ENCODE data around the gene PPARD.
A peak's percentile ranks its signal among the peaks of the same experiment; 100 is the strongest.

PPARD gene

GRCh38 chr6:35342258-35343091 is at the start of gene PPARD:
Gene PPARD (plus strand): TSS chr6:35342558. CDS start chr6:35411088, 68,530 bp downstream.
- peaks cover 4% of the 10 kb centered on the region for H3K36me3 ChIP-seq (replicated peaks; ENCODE audit: low read depth, low read length)
- H3K9ac ChIP-seq (ENCODE audit: low read length) = peak within 1 kb of the TSS; percentile 56
- no peaks in the 10 kb centered on the region for H3K27me3 ChIP-seq (ENCODE audit: low read depth, low read length)
- no peak within 1 kb of the TSS for H3K27ac ChIP-seq (ENCODE audit: low read length)
- TF ChIP-seq CTCF (IDR thresholded peaks at IDR 0.05; ENCODE audit: low read depth, low read length) (peak; percentile 76), EZH2phosphoT487 (IDR thresholded peaks at IDR 0.05; ENCODE audit: low read depth) (no peak)
- H3K4me1 ChIP-seq (ENCODE audit: low read length) = peaks cover 12% of the 10 kb centered on the region
- H4K20me1 ChIP-seq (ENCODE audit: insufficient read depth, low read length) = peaks cover 3% of the 10 kb centered on the region; the same call in 1 of the 2 replicates
- no peak within 1 kb of the TSS; the same call in 1 of the 2 replicates for H2AFZ ChIP-seq (ENCODE audit: low read depth, low read length)
- H3K4me2 ChIP-seq (ENCODE audit: low read length) = peak within 1 kb of the TSS; percentile 88
- H3K79me2 ChIP-seq (ENCODE audit: low read length) = 0 out of 2 replicates have a peak, but pooled peaks cover 3% of the 10 kb centered on the region
- peak within 1 kb of the TSS; percentile 88 for H3K4me3 ChIP-seq (ENCODE audit: low read length)
- H3K9me3 ChIP-seq (ENCODE audit: insufficient read depth, low read length) = no peaks in the 10 kb centered on the region

GRCh38 chr6:35293681-35294080 is 48.7 kb upstream of the PPARD start:
- no peak overlapping the region for H3K27ac ChIP-seq (ENCODE audit: low read length)
- H3K27me3 ChIP-seq (ENCODE audit: low read depth, low read length) = no peaks in the 10 kb centered on the region
- H3K9me3 ChIP-seq (ENCODE audit: insufficient read depth, low read length) = no peaks in the 10 kb centered on the region
- no peak overlapping the region for H3K4me2 ChIP-seq (ENCODE audit: low read length)
- H3K4me3 ChIP-seq (ENCODE audit: low read length) = no peak overlapping the region
- H4K20me1 ChIP-seq (ENCODE audit: insufficient read depth, low read length) = no peaks in the 10 kb centered on the region
- H2AFZ ChIP-seq (ENCODE audit: low read depth, low read length) = no peak overlapping the region
- no peak overlapping the region for H3K9ac ChIP-seq (ENCODE audit: low read length)
- TF ChIP-seq EZH2phosphoT487 (IDR thresholded peaks at IDR 0.05; ENCODE audit: low read depth) = no peak
- no peak for TF ChIP-seq CTCF (IDR thresholded peaks at IDR 0.05; ENCODE audit: low read depth, low read length)
- H3K36me3 ChIP-seq (replicated peaks; ENCODE audit: low read depth, low read length) = peaks cover 2% of the 10 kb centered on the region
- H3K79me2 ChIP-seq (ENCODE audit: low read length) = peaks cover 9% of the 10 kb centered on the region; the same call in 1 of the 2 replicates
- peaks cover 9% of the 10 kb centered on the region for H3K4me1 ChIP-seq (ENCODE audit: low read length)

GRCh38 chr6:35294308-35294945 is 47.9 kb upstream of the PPARD start:
- peaks cover 10% of the 10 kb centered on the region for H3K79me2 ChIP-seq (ENCODE audit: low read length)
- H3K27ac ChIP-seq (ENCODE audit: low read length) = no peak overlapping the region
- H3K9ac ChIP-seq (ENCODE audit: low read length) = no peak overlapping the region
- no peaks in the 10 kb centered on the region for H4K20me1 ChIP-seq (ENCODE audit: insufficient read depth, low read length)
- no peak overlapping the region for H3K4me3 ChIP-seq (ENCODE audit: low read length)
- H3K36me3 ChIP-seq (replicated peaks; ENCODE audit: low read depth, low read length) = peaks cover 2% of the 10 kb centered on the region
- H3K4me1 ChIP-seq (ENCODE audit: low read length) = peaks cover 16% of the 10 kb centered on the region
- no peak overlapping the region for H3K4me2 ChIP-seq (ENCODE audit: low read length)
- TF ChIP-seq CTCF (IDR thresholded peaks at IDR 0.05; ENCODE audit: low read depth, low read length) = peak; percentile 73
- no peak for TF ChIP-seq EZH2phosphoT487 (IDR thresholded peaks at IDR 0.05; ENCODE audit: low read depth)
- no peak overlapping the region for H2AFZ ChIP-seq (ENCODE audit: low read depth, low read length)
- H3K27me3 ChIP-seq (ENCODE audit: low read depth, low read length) = no peaks in the 10 kb centered on the region
- no peaks in the 10 kb centered on the region for H3K9me3 ChIP-seq (ENCODE audit: insufficient read depth, low read length)

GRCh38 chr6:35295036-35295435 is 47.3 kb upstream of the PPARD start:
- no peaks in the 10 kb centered on the region for H3K27me3 ChIP-seq (ENCODE audit: low read depth, low read length)
- H4K20me1 ChIP-seq (ENCODE audit: insufficient read depth, low read length) = no peaks in the 10 kb centered on the region
- TF ChIP-seq CTCF (IDR thresholded peaks at IDR 0.05; ENCODE audit: low read depth, low read length) = no peak
- no peak for TF ChIP-seq EZH2phosphoT487 (IDR thresholded peaks at IDR 0.05; ENCODE audit: low read depth)
- H3K4me3 ChIP-seq (ENCODE audit: low read length) = no peak overlapping the region
- H3K4me2 ChIP-seq (ENCODE audit: low read length) = no peak overlapping the region
- H2AFZ ChIP-seq (ENCODE audit: low read depth, low read length) = no peak overlapping the region
- no peak overlapping the region for H3K9ac ChIP-seq (ENCODE audit: low read length)
- H3K36me3 ChIP-seq (replicated peaks; ENCODE audit: low read depth, low read length) = peaks cover 2% of the 10 kb centered on the region
- H3K9me3 ChIP-seq (ENCODE audit: insufficient read depth, low read length) = no peaks in the 10 kb centered on the region
- peaks cover 10% of the 10 kb centered on the region for H3K79me2 ChIP-seq (ENCODE audit: low read length)
- H3K27ac ChIP-seq (ENCODE audit: low read length) = no peak overlapping the region
- H3K4me1 ChIP-seq (ENCODE audit: low read length) = peaks cover 22% of the 10 kb centered on the region
